Vagina (tissue), 2 donors: Measurements from ENCODE around the gene SNX9. TPM values are rescaled to one million over a fixed set of nuclear protein-coding genes. Genes with fewer than 3 reads are reported as not detected.

ENCODE experiments used
- DNase-seq, 2 donors: peaks; one replicate each; pipeline ENCODE4 v3.0.0-alpha.2; 2017; ENCODE audit errors: extremely low spot score in 2 of 2
- H3K27ac ChIP-seq: fragments of 200-600 bp; sonication (generic); one replicate; pipeline ENCODE4 v1.5.1; 2019
- H3K27me3 ChIP-seq: fragments of 200-600 bp; sonication (generic); one replicate; pipeline ENCODE4 v1.5.1; 2019
- H3K36me3 ChIP-seq, 2 donors: fragments of 200-600 bp; sonication (generic); one replicate each; pipeline ENCODE4 v1.5.1; 2017 to 2019
- H3K4me1 ChIP-seq: fragments of 200-600 bp; sonication (generic); one replicate; pipeline ENCODE4 v1.5.1; 2019
- H3K4me3 ChIP-seq, 2 donors: fragments of 200-600 bp; sonication (generic); 1 replicate in 1 of 2; 2 replicates in 1 of 2; pipeline ENCODE4 v1.5.1; 2016 to 2019
- H3K9me3 ChIP-seq: fragments of 200-600 bp; sonication (generic); one replicate; pipeline ENCODE4 v1.5.1; 2019
- CTCF ChIP-seq, 3 experiments: fragments of 450-650 bp in 2 of 3; fragments of 200-600 bp in 1 of 3; sonication (generic) in 1 of 3; IDR thresholded peaks; one replicate each; pipeline ENCODE4 v1.5.1; 2017 to 2019; ENCODE audit warnings: antibody characterized with exemption in 3 of 3, mild to moderate bottlenecking in 2 of 3, moderate library complexity in 2 of 3
- POLR2A ChIP-seq, 2 donors: fragments of 450-650 bp; IDR thresholded peaks; one replicate each; pipeline ENCODE4 v1.6.1; 2017; ENCODE audit warnings: antibody characterized with exemption in 2 of 2, mild to moderate bottlenecking in 2 of 2, moderate library complexity in 2 of 2
- POLR2AphosphoS5 ChIP-seq, 2 donors: sonication (generic); formaldehyde crosslinking; IDR thresholded peaks; one replicate each; pipeline ENCODE4 v1.9.0; 2017; ENCODE audit warnings: antibody characterized with exemption in 2 of 2, mild to moderate bottlenecking in 2 of 2, low read depth in 1 of 2; ENCODE audit not compliant: insufficient read depth in 1 of 2
- intact Hi-C: fragments of 100-400 bp; cut with DNase I; formaldehyde crosslinking; loops from one replicate; pipeline ENCODE4 v1.15.1; 2023
- total RNA-seq: library from RNA; depleted of rRNA; stranded (reverse); fragments of >200 nt; gene quantifications from one replicate; pipeline ENCODE4 v1.2.3, GENCODE V29; 2016

Gene SNX9
- total RNA-seq, 1 donor from 2014 or later: 61.4 TPM

- intact Hi-C loops: no loop called here
- H3K9me3 ChIP-seq: no peaks in the 10 kb centered on the region
- H3K4me3 ChIP-seq: no peak overlapping the region
- DNase-seq: no peak
- peaks cover 0 to 9% of the 10 kb centered on the region in 2 donors for H3K36me3 ChIP-seq
- no peak for TF ChIP-seq POLR2AphosphoS5 (IDR thresholded peaks at IDR 0.05; ENCODE audit: insufficient read depth in 1 of 2, low read depth in 1 of 2)
- no peak for TF ChIP-seq CTCF (IDR thresholded peaks at IDR 0.05)
- no peak for TF ChIP-seq POLR2A (IDR thresholded peaks at IDR 0.05)
- peaks cover 52% of the 10 kb centered on the region for H3K4me1 ChIP-seq
- H3K27ac ChIP-seq: no peak overlapping the region
- H3K27me3 ChIP-seq: no peaks in the 10 kb centered on the region
Measured at GRCh38 chr6:157865249-157865648, 42.2 kb downstream of the SNX9 start.

- Histone ChIP-seq H3K4me3 (no peak overlapping the region), H3K27ac (no peak overlapping the region), H3K27me3 (no peaks in the 10 kb centered on the region), H3K36me3 (peaks cover 0 to 9% of the 10 kb centered on the region in 2 donors), H3K4me1 (peaks cover 37% of the 10 kb centered on the region), H3K9me3 (no peaks in the 10 kb centered on the region)
- TF ChIP-seq POLR2A (IDR thresholded peaks at IDR 0.05): no peak
- peak in 1 of 2 donors; percentile 10 for TF ChIP-seq POLR2AphosphoS5 (IDR thresholded peaks at IDR 0.05; ENCODE audit: insufficient read depth in 1 of 2, low read depth in 1 of 2)
- intact Hi-C loops: no loop called here
- no peak for DNase-seq
Measured at GRCh38 chr6:157867155-157867559, 44.1 kb downstream of the SNX9 start.

- Histone ChIP-seq H3K9me3 (no peaks in the 10 kb centered on the region), H3K4me1 (peaks cover 34% of the 10 kb centered on the region), H3K27me3 (no peaks in the 10 kb centered on the region), H3K36me3 (peaks cover 0 to 9% of the 10 kb centered on the region in 2 donors), H3K27ac (no peak overlapping the region), H3K4me3 (no peak overlapping the region)
- intact Hi-C loops: no loop called here
- TF ChIP-seq POLR2AphosphoS5 (IDR thresholded peaks at IDR 0.05; ENCODE audit: insufficient read depth in 1 of 2, low read depth in 1 of 2): no peak
- TF ChIP-seq CTCF (IDR thresholded peaks at IDR 0.05): no peak
- TF ChIP-seq POLR2A (IDR thresholded peaks at IDR 0.05): no peak
- no peak for DNase-seq
Measured at GRCh38 chr6:157867981-157868380, 44.9 kb downstream of the SNX9 start.

- Histone ChIP-seq H3K27ac (no peak overlapping the region), H3K4me3 (no peak overlapping the region), H3K36me3 (peaks cover 0 to 9% of the 10 kb centered on the region in 2 donors), H3K27me3 (no peaks in the 10 kb centered on the region), H3K9me3 (no peaks in the 10 kb centered on the region), H3K4me1 (peaks cover 26% of the 10 kb centered on the region)
- no peak for DNase-seq
- intact Hi-C loops: no loop called here
- TF ChIP-seq CTCF (IDR thresholded peaks at IDR 0.05) (no peak), POLR2AphosphoS5 (IDR thresholded peaks at IDR 0.05; ENCODE audit: insufficient read depth in 1 of 2, low read depth in 1 of 2) (no peak), POLR2A (IDR thresholded peaks at IDR 0.05) (no peak)
Measured at GRCh38 chr6:157868835-157869234, 45.8 kb downstream of the SNX9 start.

GRCh38 chr6:157869673-157870302 lies 46.7 kb downstream of the SNX9 start:
- intact Hi-C loops: no loop called here
- Histone ChIP-seq H3K36me3 (peaks cover 0 to 16% of the 10 kb centered on the region in 2 donors), H3K27ac (no peak overlapping the region), H3K27me3 (no peaks in the 10 kb centered on the region), H3K4me3 (no peak overlapping the region), H3K9me3 (no peaks in the 10 kb centered on the region), H3K4me1 (peaks cover 18% of the 10 kb centered on the region)
- TF ChIP-seq POLR2A (IDR thresholded peaks at IDR 0.05): no peak
- DNase-seq: no peak

DNA sequence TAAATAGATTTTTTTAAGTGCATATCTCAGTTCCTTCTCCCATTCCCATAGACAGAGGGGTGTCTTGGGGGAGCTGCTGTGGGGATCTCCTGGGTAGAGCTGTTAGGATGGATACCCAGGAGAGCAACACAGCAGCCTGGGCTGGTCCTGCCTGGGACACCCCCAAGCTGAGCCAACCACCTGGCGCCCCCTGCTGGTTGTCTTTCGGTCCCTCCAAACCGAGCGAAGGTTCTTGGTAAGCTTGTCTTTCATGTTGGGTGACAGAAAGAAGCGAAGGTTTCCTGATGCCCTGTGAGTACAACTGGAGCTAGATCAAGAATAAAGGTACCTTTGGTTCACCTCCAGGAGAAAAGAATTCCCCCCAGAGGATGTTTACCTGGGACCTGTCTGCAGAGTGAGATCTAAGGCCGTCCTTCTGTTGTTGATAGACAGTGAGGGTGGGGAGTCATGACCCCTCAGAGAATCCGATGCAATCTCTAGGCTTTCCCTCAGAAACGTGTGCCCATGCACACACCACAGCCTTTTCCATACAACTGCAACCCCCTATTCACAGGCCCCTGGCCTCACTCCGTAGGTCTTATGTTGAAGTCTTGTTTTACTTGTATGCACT lies 50.8 kb downstream of the SNX9 start:
- intact Hi-C loops: no loop called here
- no peak for TF ChIP-seq POLR2AphosphoS5 (IDR thresholded peaks at IDR 0.05; ENCODE audit: insufficient read depth in 1 of 2, low read depth in 1 of 2)
- no peak for TF ChIP-seq POLR2A (IDR thresholded peaks at IDR 0.05)
- peak; percentile 27 to 69 (median 62) for TF ChIP-seq CTCF (IDR thresholded peaks at IDR 0.05)
- Histone ChIP-seq H3K27ac (no peak overlapping the region), H3K4me1 (no peaks in the 10 kb centered on the region), H3K9me3 (no peaks in the 10 kb centered on the region), H3K36me3 (peaks cover 0 to 38% of the 10 kb centered on the region in 2 donors), H3K27me3 (no peaks in the 10 kb centered on the region), H3K4me3 (no peak overlapping the region)
- no peak for DNase-seq
